ENCODE measurements around the gene ATOSB.

ATOSB gene

GRCh38 chr9:35085078-35085477, 30.6 kb downstream of the ATOSB start:
- DNase-seq (ENCODE audit: low read depth) = no peak
- no peak for TF ChIP-seq CTCF (IDR thresholded peaks at IDR 0.05; ENCODE audit: control insufficient read depth, insufficient read depth, low read depth, low read length, missing control alignments)
- H3K4me3 ChIP-seq (ENCODE audit: control insufficient read depth, low read depth, low read length) = no peak overlapping the region

- peak within 1 kb of the TSS; percentile 96 for H3K4me3 ChIP-seq (ENCODE audit: control insufficient read depth, low read depth, low read length)
- DNase-seq (ENCODE audit: low read depth) = peak; percentile 66
- TF ChIP-seq CTCF (IDR thresholded peaks at IDR 0.05; ENCODE audit: control insufficient read depth, insufficient read depth, low read depth, low read length, missing control alignments) = no peak
Measured at GRCh38 chr9:35079426-35080341, 36.0 kb downstream of the ATOSB start, which contains the start of gene FANCG. FANCG (minus strand) TSS chr9:35079942; CDS start chr9:35079524, 418 bp downstream.

GRCh38 chr9:35079041-35079425, 36.6 kb downstream of the ATOSB start:
- no peak for DNase-seq (ENCODE audit: low read depth)
- peak overlapping the region; percentile 96 for H3K4me3 ChIP-seq (ENCODE audit: control insufficient read depth, low read depth, low read length)
- no peak for TF ChIP-seq CTCF (IDR thresholded peaks at IDR 0.05; ENCODE audit: control insufficient read depth, insufficient read depth, low read depth, low read length, missing control alignments)

- no peak for TF ChIP-seq CTCF (IDR thresholded peaks at IDR 0.05; ENCODE audit: control insufficient read depth, insufficient read depth, low read depth, low read length, missing control alignments)
- DNase-seq (ENCODE audit: low read depth) = no peak
- peak overlapping the region; percentile 96 for H3K4me3 ChIP-seq (ENCODE audit: control insufficient read depth, low read depth, low read length)
Measured at GRCh38 chr9:35078066-35078465, 37.6 kb downstream of the ATOSB start.

- no peak for DNase-seq (ENCODE audit: low read depth)
- no peak for TF ChIP-seq CTCF (IDR thresholded peaks at IDR 0.05; ENCODE audit: control insufficient read depth, insufficient read depth, low read depth, low read length, missing control alignments)
Measured at GRCh38 chr9:35076848-35077247, 38.8 kb downstream of the ATOSB start.

GRCh38 chr9:35075358-35075757, 40.3 kb downstream of the ATOSB start:
- no peak overlapping the region for H3K4me3 ChIP-seq (ENCODE audit: control insufficient read depth, low read depth, low read length)

More at GRCh38 chr9:35076848-35077247, 38.8 kb downstream of the ATOSB start:
- H3K4me3 ChIP-seq (ENCODE audit: control insufficient read depth, low read depth, low read length) = no peak overlapping the region

More at GRCh38 chr9:35075358-35075757, 40.3 kb downstream of the ATOSB start:
- DNase-seq (ENCODE audit: low read depth) = no peak
- no peak for TF ChIP-seq CTCF (IDR thresholded peaks at IDR 0.05; ENCODE audit: control insufficient read depth, insufficient read depth, low read depth, low read length, missing control alignments)

Measured in AG09309 (cell line).